ENCODE measurements around the gene NMNAT3.

DNA sequence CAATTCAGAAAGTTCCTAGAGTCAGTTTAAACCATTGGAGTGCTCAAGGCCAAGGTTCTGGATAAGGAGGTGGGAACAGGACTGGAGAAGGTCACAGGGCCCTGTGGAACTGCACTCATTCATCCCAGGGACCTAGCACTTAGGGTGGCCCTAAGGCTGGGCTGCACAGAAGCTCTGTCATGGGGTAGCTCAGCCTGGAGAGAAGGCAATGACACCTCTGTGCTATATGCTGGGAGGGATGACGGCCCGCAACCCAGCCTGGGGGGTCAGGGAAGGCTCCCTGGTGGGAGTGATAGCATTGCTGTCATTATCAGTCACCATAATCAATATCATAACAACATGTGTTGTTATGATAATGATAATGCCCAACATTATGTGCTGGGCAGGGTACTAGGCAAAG is 151.6 kb downstream of the NMNAT3 start:
- TF ChIP-seq, protein P1, sequence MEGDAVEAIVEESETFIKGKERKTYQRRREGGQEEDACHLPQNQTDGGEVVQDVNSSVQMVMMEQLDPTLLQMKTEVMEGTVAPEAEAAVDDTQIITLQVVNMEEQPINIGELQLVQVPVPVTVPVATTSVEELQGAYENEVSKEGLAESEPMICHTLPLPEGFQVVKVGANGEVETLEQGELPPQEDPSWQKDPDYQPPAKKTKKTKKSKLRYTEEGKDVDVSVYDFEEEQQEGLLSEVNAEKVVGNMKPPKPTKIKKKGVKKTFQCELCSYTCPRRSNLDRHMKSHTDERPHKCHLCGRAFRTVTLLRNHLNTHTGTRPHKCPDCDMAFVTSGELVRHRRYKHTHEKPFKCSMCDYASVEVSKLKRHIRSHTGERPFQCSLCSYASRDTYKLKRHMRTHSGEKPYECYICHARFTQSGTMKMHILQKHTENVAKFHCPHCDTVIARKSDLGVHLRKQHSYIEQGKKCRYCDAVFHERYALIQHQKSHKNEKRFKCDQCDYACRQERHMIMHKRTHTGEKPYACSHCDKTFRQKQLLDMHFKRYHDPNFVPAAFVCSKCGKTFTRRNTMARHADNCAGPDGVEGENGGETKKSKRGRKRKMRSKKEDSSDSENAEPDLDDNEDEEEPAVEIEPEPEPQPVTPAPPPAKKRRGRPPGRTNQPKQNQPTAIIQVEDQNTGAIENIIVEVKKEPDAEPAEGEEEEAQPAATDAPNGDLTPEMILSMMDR (IDR thresholded peaks at IDR 0.05 in 4 of 5, conservative IDR thresholded peaks at IDR 0.05 in 1 of 5), result no peak
- TF ChIP-seq POLR2A (IDR thresholded peaks at IDR 0.05), result no peak
